T-helper 2 cell treated with Interferon-gamma antibody and Interleukin-4, amounts not matched to agents 100 ng/mL and 5 ng/mL, for 36 hours (primary cell): ENCODE measurements around the gene TSPY1. TPM values are rescaled to one million over a fixed set of nuclear protein-coding genes. Genes with fewer than 3 reads are reported as not detected.
"Not testable (repeated sequence)": the region's sequence is repeated elsewhere in the genome, so short reads cannot be mapped to it uniquely, and the experiment has no call there.

Source experiments
- intact Hi-C: fragments of 100-400 bp; cut with micrococcal nuclease; formaldehyde crosslinking; loops from one replicate; pipeline ENCODE4 v1.15.1; 2023
- total RNA-seq: library from RNA; stranded (reverse); gene quantifications from 2 replicates; pipeline ENCODE4 v1.2.3, GENCODE V29; 2022

TSPY1 gene, protein sequence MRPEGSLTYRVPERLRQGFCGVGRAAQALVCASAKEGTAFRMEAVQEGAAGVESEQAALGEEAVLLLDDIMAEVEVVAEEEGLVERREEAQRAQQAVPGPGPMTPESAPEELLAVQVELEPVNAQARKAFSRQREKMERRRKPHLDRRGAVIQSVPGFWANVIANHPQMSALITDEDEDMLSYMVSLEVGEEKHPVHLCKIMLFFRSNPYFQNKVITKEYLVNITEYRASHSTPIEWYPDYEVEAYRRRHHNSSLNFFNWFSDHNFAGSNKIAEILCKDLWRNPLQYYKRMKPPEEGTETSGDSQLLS
- total RNA-seq, result not detected in 2 replicates

DNA sequence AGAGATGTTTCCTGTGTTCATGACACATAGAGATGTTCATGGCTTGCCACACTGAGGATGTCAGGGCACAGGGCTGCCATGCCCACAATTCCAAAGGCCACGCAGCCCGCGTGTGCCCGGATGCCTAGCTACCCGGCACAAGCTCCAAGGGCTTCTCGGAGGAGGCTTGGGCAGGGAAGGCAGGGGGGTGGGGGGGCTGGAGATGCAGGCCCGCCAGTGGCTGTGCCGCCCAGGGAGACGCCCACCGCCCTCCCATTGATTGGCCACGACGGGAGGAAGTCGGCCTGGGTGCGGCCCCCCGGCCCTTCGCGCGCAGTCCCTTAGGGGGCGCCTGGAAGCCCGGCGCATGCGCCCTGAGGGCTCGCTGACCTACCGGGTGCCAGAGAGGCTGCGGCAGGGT lies at the start of gene TSPY1:
Gene TSPY1 (plus strand): TSS at position 301 of the 400 bp plus-strand sequence. CDS start 46 bp downstream, at position 347.
- intact Hi-C loops, result not testable (repeated sequence)

DNA sequence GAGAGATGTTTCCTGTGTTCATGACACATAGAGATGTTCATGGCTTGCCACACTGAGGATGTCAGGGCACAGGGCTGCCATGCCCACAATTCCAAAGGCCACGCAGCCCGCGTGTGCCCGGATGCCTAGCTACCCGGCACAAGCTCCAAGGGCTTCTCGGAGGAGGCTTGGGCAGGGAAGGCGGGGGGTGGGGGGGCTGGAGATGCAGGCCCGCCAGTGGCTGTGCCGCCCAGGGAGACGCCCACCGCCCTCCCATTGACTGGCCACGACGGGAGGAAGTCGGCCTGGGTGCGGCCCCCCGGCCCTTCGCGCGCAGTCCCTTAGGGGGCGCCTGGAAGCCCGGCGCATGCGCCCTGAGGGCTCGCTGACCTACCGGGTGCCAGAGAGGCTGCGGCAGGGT lies 20.2 kb downstream of the TSPY1 start, which contains the start of gene TSPY9:
Gene TSPY9 (plus strand): TSS at position 301 of the 400 bp plus-strand sequence. CDS start 46 bp downstream, at position 347.
- intact Hi-C loops, result not testable (repeated sequence)

DNA sequence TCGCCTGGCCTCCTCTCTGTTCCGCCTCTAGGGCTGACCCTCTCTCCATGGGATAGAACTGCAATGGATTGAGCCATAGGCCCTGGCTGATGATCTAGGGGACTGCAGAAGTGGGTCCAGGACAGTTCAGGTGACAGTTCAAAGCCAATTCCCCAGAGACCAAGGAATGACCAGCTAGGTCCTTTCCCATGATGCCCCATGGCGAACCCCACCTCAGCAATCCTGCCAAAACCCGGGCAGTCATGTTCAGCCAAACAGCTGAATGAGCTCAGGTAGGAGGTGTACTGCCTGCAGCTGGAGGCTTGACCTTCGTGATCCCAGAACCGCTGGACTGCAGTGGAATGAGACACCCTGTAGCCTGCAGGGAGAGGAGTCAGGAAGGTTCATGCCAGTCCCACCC lies 37.6 kb downstream of the TSPY1 start:
- intact Hi-C loops, result not testable (repeated sequence)

DNA sequence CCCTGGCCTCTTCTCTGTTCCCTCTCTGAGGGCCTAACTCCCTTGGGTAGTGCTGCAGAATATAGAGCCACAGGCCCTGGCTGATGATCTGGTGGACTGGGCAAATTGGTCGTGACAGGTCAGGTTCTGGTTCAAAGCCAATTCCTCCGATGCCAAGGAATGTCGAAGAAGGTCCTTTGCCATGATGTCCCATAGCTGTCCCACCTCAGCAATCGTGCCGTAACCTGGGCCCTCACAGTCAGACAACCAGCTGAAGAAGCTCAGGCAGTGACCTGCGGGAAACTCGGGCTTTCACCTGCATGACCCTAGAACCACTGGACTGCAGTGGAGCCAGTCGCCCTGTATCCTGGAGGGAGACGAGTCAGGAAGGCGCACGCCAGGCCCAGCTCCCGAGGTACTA lies 49.5 kb downstream of the TSPY1 start:
- intact Hi-C loops, result not testable (repeated sequence)

Other genes starting within 250 kb of the TSPY1 start
- not detected in 2 replicates for gene TSPY4, start 129.5 kb upstream of the TSPY1 start, total RNA-seq
- gene TSPY8, start 109.2 kb upstream of the TSPY1 start, total RNA-seq, result not detected in 2 replicates
- gene TSPY3, start 68.5 kb upstream of the TSPY1 start, total RNA-seq, result not detected in 2 replicates
- gene TSPY9, start 20.3 kb downstream of the TSPY1 start, total RNA-seq, result not detected in 2 replicates
- gene TSPY10, start 60.9 kb downstream of the TSPY1 start, total RNA-seq, result not detected in 2 replicates